ENCODE results near the gene KIF26B. TPM values are rescaled to one million over a fixed set of nuclear protein-coding genes. Genes with fewer than 3 reads are reported as not detected.

Gene KIF26B
- total and polyA plus RNA-seq, 10 of the 15 experiments (the other 5 are each of a cell fraction or from before 2014, with no cell fraction given), result 0.35 to 11.6 (median 2.2) TPM

GRCh38 chr1:245592189-245592460, 437.3 kb downstream of the KIF26B start:
- ChIA-PET POLR2A (no interaction called here), CTCF (interaction anchor here (0.6 kb wide), 1 partner anchor 42 kb away, joined by 3 read pairs; no protein-coding TSS in a partner anchor), RAD21 (ENCODE audit: unreplicated experiment) (no interaction called here), SMC1A (ENCODE audit: uncharacterized antibody, unreplicated experiment) (no interaction called here)
- no peak overlapping the region for H3K4me2 ChIP-seq (ENCODE audit: control insufficient read depth, insufficient read depth)
- TF ChIP-seq SP1 (IDR thresholded peaks at IDR 0.05; ENCODE audit: low read depth, low read length), result no peak
- no peak for TF ChIP-seq ZNF687 (IDR thresholded peaks at IDR 0.05)
- TF ChIP-seq ZBED1 (IDR thresholded peaks at IDR 0.05; ENCODE audit: borderline replicate concordance), result no peak
- no peak for TF ChIP-seq MEF2A (IDR thresholded peaks at IDR 0.05; ENCODE audit: insufficient read depth, low read depth, low read length)
- no peak for TF ChIP-seq ELK1 (IDR thresholded peaks at IDR 0.05; ENCODE audit: low read depth, low read length)
- TF ChIP-seq SREBF2 (IDR thresholded peaks at IDR 0.05; ENCODE audit: low read length), result no peak
- TF ChIP-seq E2F8 (IDR thresholded peaks at IDR 0.05; ENCODE audit: low read depth, partially characterized antibody), result no peak
- no peak for TF ChIP-seq USF1 (IDR thresholded peaks at IDR 0.05; ENCODE audit: borderline replicate concordance, extremely low read length, insufficient read depth, low read depth, low read length)
- H3K4me1 ChIP-seq (ENCODE audit: control insufficient read depth, insufficient read depth, low read length), result no peaks in the 10 kb centered on the region
- BruUV-seq (replicated peaks), result no TSS peak
- H4K20me1 ChIP-seq (ENCODE audit: control insufficient read depth, insufficient read depth), result no peaks in the 10 kb centered on the region
- FAIRE-seq (no peak), DNase-seq (ENCODE audit: low read depth, low spot score) (no peak), ATAC-seq (no peak)
- no peak overlapping the region for H2AFZ ChIP-seq (ENCODE audit: control insufficient read depth, low read depth, low read length)
- H3K9ac ChIP-seq (ENCODE audit: control insufficient read depth, insufficient read depth, low read length), result no peak overlapping the region
- H3K27me3 ChIP-seq (replicated peaks in 1 of 2; ENCODE audit: control insufficient read depth in 2 of 2, insufficient read depth in 2 of 2, low read length in 1 of 2), result no peaks in the 10 kb centered on the region
- intact Hi-C loops (cut with micrococcal nuclease; ENCODE audit: unreplicated experiment) (no loop called here), in situ Hi-C loops (cut with MboI) (no loop called here)
- H3K36me3 ChIP-seq (ENCODE audit: control insufficient read depth in 2 of 2, insufficient read depth in 2 of 2, low read length in 1 of 2), result no peaks in the 10 kb centered on the region
- H3K27ac ChIP-seq (ENCODE audit: control insufficient read depth, insufficient read depth), result no peak overlapping the region
- H3K9me3 ChIP-seq (replicated peaks; ENCODE audit: control insufficient read depth, insufficient read depth, low read length), result no peaks in the 10 kb centered on the region
- no peak overlapping the region for H3K4me3 ChIP-seq
- no peaks in the 10 kb centered on the region for H3K79me2 ChIP-seq (ENCODE audit: control insufficient read depth, insufficient read depth, low read length)
- 34% methylated on average over 9 of the region's 9 CpGs for WGBS (ENCODE audit: insufficient coverage, insufficient replicate concordance, low lambda C conversion rate, missing lambda C conversion rate)
